K562 (cell line): Measurements from ENCODE around the gene HARS2. TPM values are rescaled to one million over a fixed set of nuclear protein-coding genes. Genes with fewer than 3 reads are reported as not detected.

Source experiments
- AFF4 ChIP-seq: sonication (generic); formaldehyde crosslinking; IDR thresholded peaks from 2 replicates; pipeline ENCODE4 v1.8.0; 2023; ENCODE audit warnings: mild to moderate bottlenecking, missing genetic modification reagents
- BCL6 ChIP-seq: fragments of 250-450 bp; sonication (Bioruptor Pico); IDR thresholded peaks from 2 replicates; pipeline ENCODE4 v1.4.0; 2020
- CBFA2T2 ChIP-seq: fragments of 450-650 bp; conservative IDR thresholded peaks from 2 replicates; pipeline ENCODE4 v1.6.1; 2017; ENCODE audit warnings: mild to moderate bottlenecking
- EHMT2 ChIP-seq: fragments of 450-650 bp; IDR thresholded peaks from 2 replicates; pipeline ENCODE4 v1.6.1; 2018; ENCODE audit warnings: antibody characterized with exemption
- EZH2 ChIP-seq: IDR thresholded peaks from 2 replicates; pipeline ENCODE4 v1.6.1; 2012; ENCODE audit warnings: low read depth, mild to moderate bottlenecking, inconsistent platforms, low read length, borderline replicate concordance
- FOS ChIP-seq: IDR thresholded peaks from 3 replicates; pipeline ENCODE4 v1.6.1; 2011; ENCODE audit not compliant: insufficient read length; ENCODE audit errors: extremely low read depth
- FOXA1 ChIP-seq: fragments of 450-650 bp; IDR thresholded peaks from 2 replicates; pipeline ENCODE4 v1.6.1; 2016; ENCODE audit warnings: mild to moderate bottlenecking, borderline replicate concordance
- FOXP1 ChIP-seq: sonication (generic); formaldehyde crosslinking; IDR thresholded peaks from 2 replicates; pipeline ENCODE4 v1.8.0; 2022; ENCODE audit warnings: mild to moderate bottlenecking, missing genetic modification reagents
- NR2C2 ChIP-seq, 2 experiments: fragments of 200-800 bp in 1 of 2; sonication (Bioruptor generic) in 1 of 2; sonication (generic) in 1 of 2; formaldehyde crosslinking in 1 of 2; IDR thresholded peaks; 2 replicates each; pipeline versions ENCODE4 v1.6.1 to v1.8.0; 2016 to 2022; ENCODE audit warnings: mild to moderate bottlenecking in 1 of 2, missing compliant biosample characterization in 1 of 2, missing genetic modification characterization in 1 of 2, missing genetic modification reagents in 1 of 2
- POLR2AphosphoS5 ChIP-seq: IDR thresholded peaks from 2 replicates; pipeline ENCODE4 v1.6.1; 2011; ENCODE audit warnings: mild to moderate bottlenecking, low read depth, low read length, moderate library complexity; ENCODE audit not compliant: control insufficient read depth, insufficient read depth
- RBM17 ChIP-seq: fragments of 200-400 bp; formaldehyde crosslinking; IDR thresholded peaks from 2 replicates; pipeline ENCODE4 v1.6.1; 2017; ENCODE audit warnings: low read depth, mild to moderate bottlenecking, low read length, borderline replicate concordance
- RBM39 ChIP-seq: fragments of 200-400 bp; formaldehyde crosslinking; optimal IDR thresholded peaks from 2 replicates; pipeline ENCODE3; 2018; ENCODE audit warnings: low read depth, low read length
- RFX1 ChIP-seq: fragments of 450-650 bp; IDR thresholded peaks from 2 replicates; pipeline ENCODE4 v1.6.1; 2016; ENCODE audit warnings: mild to moderate bottlenecking, moderate library complexity
- TRIM24 ChIP-seq, 2 experiments: fragments of 450-650 bp; IDR thresholded peaks; 2 replicates each; pipeline ENCODE4 v1.6.1; 2016
- YY1 ChIP-seq, 3 experiments: IDR thresholded peaks; 2 replicates each; pipeline ENCODE4 v1.6.1; 2011; ENCODE audit warnings: low read length in 2 of 3, mild to moderate bottlenecking in 2 of 3, moderate library complexity in 2 of 3, borderline replicate concordance in 1 of 3, control low read depth in 1 of 3, low read depth in 1 of 3; ENCODE audit not compliant: insufficient read depth in 3 of 3, insufficient replicate concordance in 2 of 3, control insufficient read depth in 1 of 3, insufficient read length in 1 of 3; ENCODE audit errors: extremely low read depth in 1 of 3
- ZBTB33 ChIP-seq: sonication (generic); formaldehyde crosslinking; IDR thresholded peaks from 2 replicates; pipeline ENCODE4 v1.8.1; 2023; ENCODE audit warnings: mild to moderate bottlenecking, missing genetic modification reagents
- ZC3H8 ChIP-seq: fragments of 450-650 bp; IDR thresholded peaks from 2 replicates; pipeline ENCODE4 v1.6.1; 2017
- ZFP91 ChIP-seq: sonication (generic); formaldehyde crosslinking; IDR thresholded peaks from 2 replicates; pipeline ENCODE4 v1.8.0; 2022; ENCODE audit warnings: mild to moderate bottlenecking, missing genetic modification reagents
- ZNF589 ChIP-seq: fragments of 200-800 bp; sonication (Bioruptor generic); IDR thresholded peaks from 2 replicates; pipeline ENCODE4 v1.6.1; 2016; ENCODE audit warnings: low read depth, missing genetic modification characterization, missing compliant biosample characterization
- ZNF766 ChIP-seq: fragments of 200-800 bp; sonication (Bioruptor generic); conservative IDR thresholded peaks from 2 replicates; pipeline ENCODE4 v1.6.1; 2016; ENCODE audit warnings: missing genetic modification characterization, missing compliant biosample characterization
- polyA plus RNA-seq, 8 experiments: library from polyadenylated mRNA; depleted of rRNA in 4 of 8; stranded (reverse) in 5 of 8; unstranded in 3 of 8; fragments of >200 nt; fragmentation: Nextera tagmentation in 2 of 8; fragmentation: Illumina TruSeq in 1 of 8; extraction: Ambion mirVana in 2 of 8; extraction: Trizol in 1 of 8; gene quantifications; 2 replicates each; pipeline versions ENCODE4 v1.2.1 to v1.2.3, GENCODE V29; 2011 to 2014; ENCODE audit warnings: inconsistent platforms in 1 of 8, missing spikeins in 1 of 8
- total RNA-seq, 7 experiments: library from RNA; depleted of rRNA in 6 of 7; stranded (reverse); fragments of >200 nt in 6 of 7; fragmentation: Illumina TruSeq in 2 of 7; extraction: Trizol in 2 of 7; gene quantifications; 2 replicates each; pipeline versions ENCODE4 v1.2.1 to v1.2.3, GENCODE V29; 2011 to 2021; ENCODE audit warnings: low replicate concordance in 1 of 7

HARS2 gene
- total and polyA plus RNA-seq, 9 of the 15 experiments (the other 6 are each of a cell fraction or from before 2014, with no cell fraction given): 8.5 to 41.6 (median 27.1) TPM

DNA sequence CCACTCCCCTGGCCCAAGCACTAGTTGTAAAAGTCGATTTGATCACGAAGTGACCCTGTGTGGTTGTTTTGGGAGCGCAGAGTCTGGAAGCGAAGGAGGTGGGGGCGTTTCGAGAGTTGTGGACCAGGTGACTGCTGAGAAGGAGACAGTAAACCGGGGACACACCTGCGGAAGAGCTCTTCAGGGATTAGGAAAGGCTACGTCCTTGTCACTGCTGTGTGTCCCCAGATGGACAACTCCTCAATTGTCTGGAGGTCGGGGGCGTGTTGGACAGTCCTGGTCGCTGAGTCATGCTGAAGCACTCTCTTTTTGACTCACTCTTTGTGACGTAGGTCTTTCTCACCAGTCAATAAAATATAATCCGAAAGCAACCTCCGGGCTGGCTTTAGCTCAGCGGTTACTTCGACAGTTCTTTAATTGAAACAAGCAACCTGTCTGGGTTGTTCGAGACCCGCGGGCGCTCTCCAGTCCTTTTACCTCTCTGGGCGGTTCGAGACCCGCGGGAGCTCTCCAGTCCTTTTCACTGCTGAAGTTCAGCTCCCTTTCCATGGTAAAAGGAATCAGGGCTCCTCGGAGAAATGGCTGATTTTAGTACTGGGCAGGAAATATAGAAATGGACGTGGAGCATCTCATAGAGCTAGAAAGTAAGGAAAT is 19.8 kb downstream of the HARS2 start (continued):
- peak; percentile 44; the same call in 1 of the 2 replicates for TF ChIP-seq ZBTB33
- TF ChIP-seq YY1 (IDR thresholded peaks at IDR 0.05; ENCODE audit: borderline replicate concordance in 1 of 3, control insufficient read depth in 1 of 3, extremely low read depth in 1 of 3, insufficient read depth in 3 of 3, insufficient read length in 1 of 3, insufficient replicate concordance in 2 of 3, low read depth in 1 of 3, low read length in 2 of 3): peak in 1 of 3 experiments; percentile 30
- peak; percentile 11; the same call in 1 of the 2 replicates for TF ChIP-seq NR2C2 (CRISPR knock-in tag; IDR thresholded peaks at IDR 0.05)
- TF ChIP-seq NR2C2 (tag; IDR thresholded peaks at IDR 0.05): peak; percentile 46; the same call in 1 of the 2 replicates
- TF ChIP-seq RBM39: peak; percentile 92
- TF ChIP-seq RFX1: no peak
- TF ChIP-seq ZC3H8: no peak
- no peak; the same call in none of the 2 replicates for TF ChIP-seq CBFA2T2
- peak in 1 of 2 experiments; percentile 47; a peak in 3 of 4 replicates for TF ChIP-seq TRIM24 (IDR thresholded peaks at IDR 0.05)
- peak; percentile 37 for TF ChIP-seq FOS
- TF ChIP-seq AFF4 (CRISPR knock-in tag): 0 out of 2 replicates have a peak, but pooled peaks have one; percentile 72
- TF ChIP-seq FOXP1 (CRISPR knock-in tag): no peak
- no peak for TF ChIP-seq ZFP91 (CRISPR knock-in tag)
- TF ChIP-seq FOXA1: no peak
- TF ChIP-seq ZNF589 (CRISPR knock-in tag): peak; percentile 75; the same call in 1 of the 2 replicates
- TF ChIP-seq EHMT2: peak; percentile 92
- no peak for TF ChIP-seq RBM17
- peak; percentile 81 for TF ChIP-seq POLR2AphosphoS5
- TF ChIP-seq ZNF766: peak; percentile 78
- TF ChIP-seq EZH2: no peak
- TF ChIP-seq BCL6 (CRISPR knock-in tag): no peak
